PFSK-1 (cell line): ENCODE results near the gene ATP2B2.

Experiments
- FOXP2 ChIP-seq: optimal IDR thresholded peaks from 2 replicates; pipeline ENCODE3; 2011; ENCODE audit warnings: borderline replicate concordance, control low read depth, inconsistent platforms; ENCODE audit not compliant: insufficient read depth; ENCODE audit errors: extremely low read length, extremely low read depth
- POLR2AphosphoS5 ChIP-seq: IDR thresholded peaks from 2 replicates; pipeline ENCODE4 v1.6.1; 2012; ENCODE audit warnings: low read depth, mild to moderate bottlenecking, control low read depth, low read length, moderate library complexity
- SIN3A ChIP-seq: IDR thresholded peaks from 2 replicates; pipeline ENCODE4 v1.6.1; 2012; ENCODE audit warnings: mild to moderate bottlenecking, low read length, moderate library complexity, borderline replicate concordance; ENCODE audit not compliant: insufficient read depth
- TAF1 ChIP-seq: IDR thresholded peaks from 2 replicates; pipeline ENCODE4 v1.6.1; 2012; ENCODE audit warnings: low read length, control low read depth, borderline replicate concordance; ENCODE audit not compliant: insufficient read depth

DNA sequence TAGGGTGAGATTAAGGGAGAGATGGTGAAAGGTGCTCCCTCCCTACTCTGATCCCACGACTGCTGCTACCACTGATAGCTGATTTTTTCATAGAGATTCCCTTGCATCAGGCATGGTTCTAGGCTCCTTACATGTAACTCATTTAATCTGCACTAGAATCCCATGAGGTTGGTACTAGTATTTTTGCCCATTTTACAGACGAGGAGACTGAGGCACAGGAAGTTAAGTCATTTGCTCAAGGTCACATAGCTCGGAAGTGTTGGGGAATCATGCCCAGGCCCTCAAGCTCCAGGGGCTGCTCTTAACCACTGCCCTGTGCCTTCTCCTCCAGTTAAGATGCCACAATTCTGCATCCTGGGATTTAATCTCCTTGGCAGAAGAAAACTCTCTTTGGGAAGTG is 11.2 kb downstream of the ATP2B2 start:
- TF ChIP-seq POLR2AphosphoS5: no peak
- TF ChIP-seq TAF1: no peak
- no peak for TF ChIP-seq FOXP2
- TF ChIP-seq SIN3A: no peak
